NCI-H526 treated with DMSO at 0.1 percent for 48 hours (cell line): Measurements from ENCODE around the gene PRRT1B.

Experiments
- DNase-seq: peaks from one replicate; lab custom pipeline; 2025; lab: John Stamatoyannopoulos, UW

Gene PRRT1B

GRCh38 chr9:131580358-131580757, 35.0 kb downstream of the PRRT1B start:
- DNase-seq: no peak

GRCh38 chr9:131582056-131582455, 36.7 kb downstream of the PRRT1B start:
- DNase-seq: no peak

DNA sequence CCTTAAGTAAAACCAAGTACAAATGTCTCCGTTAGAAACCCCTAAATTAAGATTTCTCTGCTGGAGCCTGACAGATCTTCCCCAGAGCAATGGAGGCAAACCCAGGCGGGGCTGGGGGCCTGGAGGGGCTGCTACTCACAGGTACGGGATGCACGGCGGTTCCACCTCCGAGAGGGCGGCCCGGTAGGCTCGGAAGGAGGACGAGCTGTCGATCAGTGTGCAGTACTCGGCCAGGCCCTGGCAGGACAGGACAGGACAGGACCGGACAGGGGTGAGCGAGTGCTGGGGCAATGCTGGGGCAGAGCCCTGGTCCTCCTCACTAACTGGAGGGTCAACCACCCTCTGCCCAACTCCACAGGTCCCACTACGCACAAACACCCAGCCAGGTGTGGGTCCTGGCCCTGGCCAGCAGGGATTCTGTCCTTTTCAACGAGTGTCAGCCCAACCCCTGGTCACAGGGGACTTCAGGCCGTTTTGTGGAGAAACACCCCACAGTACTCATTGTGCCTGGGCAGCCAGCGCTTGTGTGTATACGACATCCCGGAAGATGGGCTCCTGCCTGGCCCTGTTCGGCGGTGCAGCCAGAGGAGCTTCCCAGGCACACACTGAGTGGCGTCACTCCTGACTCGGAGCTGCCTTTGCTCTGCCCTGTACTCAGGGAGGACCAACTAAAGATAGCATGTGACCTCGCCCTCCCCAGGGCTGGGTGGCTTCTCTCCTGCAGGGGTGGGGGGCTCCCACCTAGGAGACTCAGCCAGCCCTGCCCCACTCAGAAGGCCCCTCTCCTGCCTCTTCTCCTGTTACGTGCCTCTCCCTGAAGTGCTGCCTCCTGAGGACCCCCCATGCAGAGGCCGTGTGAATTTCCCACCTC, 37.4 kb downstream of the PRRT1B start:
- no peak for DNase-seq

DNA sequence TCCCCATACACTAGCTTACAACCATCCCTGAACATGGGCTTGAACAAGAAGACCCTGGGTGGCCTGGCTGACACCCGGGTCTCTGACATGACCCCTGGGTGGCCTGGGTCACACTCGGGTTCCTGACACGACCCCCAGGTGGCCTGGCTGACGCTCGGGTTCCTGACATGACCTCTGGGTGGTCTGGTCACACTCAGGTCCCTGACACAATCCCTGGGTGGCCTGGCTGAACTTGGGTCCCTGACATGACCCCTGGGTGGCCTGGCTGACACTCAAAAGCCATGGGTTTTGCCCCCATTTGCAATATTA, 38.0 kb downstream of the PRRT1B start:
- no peak for DNase-seq

GRCh38 chr9:131583836-131584555, 38.7 kb downstream of the PRRT1B start:
- DNase-seq: no peak

DNA sequence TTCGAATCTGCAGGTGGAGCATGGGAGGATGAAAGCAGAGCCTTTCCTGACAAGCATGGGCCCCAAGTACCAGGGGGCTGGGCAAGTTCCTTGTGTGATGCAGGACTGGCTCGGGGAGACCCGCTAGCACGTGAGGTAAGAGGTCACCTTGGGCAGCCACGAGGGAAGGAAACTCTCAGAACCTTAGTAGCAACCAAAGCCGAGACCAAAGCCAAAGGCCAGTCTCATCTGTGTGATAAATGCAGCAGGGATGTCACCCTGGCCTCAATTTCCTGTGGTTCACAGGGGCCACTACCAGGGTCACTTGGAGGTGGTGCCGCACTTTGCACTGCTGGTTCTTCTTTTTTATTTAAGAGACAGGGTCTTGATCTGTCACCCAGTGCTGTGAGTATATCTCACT, 39.5 kb downstream of the PRRT1B start:
- no peak for DNase-seq

DNA sequence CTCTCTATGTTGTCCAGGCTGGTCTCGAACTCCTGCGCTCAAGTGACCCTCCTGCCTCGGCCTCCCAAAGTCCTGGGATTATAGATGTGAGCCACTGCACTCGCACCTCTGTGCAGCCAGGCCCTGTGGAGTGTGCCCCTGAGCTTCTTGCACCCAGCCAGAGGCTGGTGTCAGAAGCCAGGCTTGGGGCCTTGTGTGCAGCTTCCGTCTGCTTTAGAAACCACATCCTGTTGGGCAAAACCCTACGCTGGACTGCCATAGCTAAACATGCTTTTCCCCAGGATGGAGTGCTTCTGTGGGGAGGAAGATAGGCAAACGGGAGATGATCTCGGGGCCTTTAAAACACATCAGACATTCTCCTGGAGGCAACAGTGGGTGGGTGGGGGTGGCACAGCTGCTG, 40.1 kb downstream of the PRRT1B start:
- no peak for DNase-seq

DNA sequence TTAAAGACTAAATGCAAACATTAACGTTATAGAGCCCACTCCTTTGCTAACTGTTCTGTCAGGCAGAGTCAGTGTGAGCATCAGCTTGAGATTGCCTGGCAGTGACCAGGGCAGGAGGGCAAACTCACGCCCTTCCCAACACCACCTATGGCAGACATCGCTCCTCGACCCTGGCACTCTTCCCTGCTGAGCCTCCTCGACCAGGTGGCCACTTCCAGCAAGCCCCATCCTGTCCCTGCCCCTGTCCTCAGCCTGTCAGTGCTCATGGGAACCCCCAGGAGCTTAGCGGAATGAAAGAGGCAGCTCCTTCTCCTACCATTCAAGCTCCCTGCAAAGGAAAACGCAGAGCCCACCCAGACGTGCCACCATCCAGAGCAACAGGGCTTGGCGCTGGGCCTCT, 42.0 kb downstream of the PRRT1B start:
- no peak for DNase-seq

DNA sequence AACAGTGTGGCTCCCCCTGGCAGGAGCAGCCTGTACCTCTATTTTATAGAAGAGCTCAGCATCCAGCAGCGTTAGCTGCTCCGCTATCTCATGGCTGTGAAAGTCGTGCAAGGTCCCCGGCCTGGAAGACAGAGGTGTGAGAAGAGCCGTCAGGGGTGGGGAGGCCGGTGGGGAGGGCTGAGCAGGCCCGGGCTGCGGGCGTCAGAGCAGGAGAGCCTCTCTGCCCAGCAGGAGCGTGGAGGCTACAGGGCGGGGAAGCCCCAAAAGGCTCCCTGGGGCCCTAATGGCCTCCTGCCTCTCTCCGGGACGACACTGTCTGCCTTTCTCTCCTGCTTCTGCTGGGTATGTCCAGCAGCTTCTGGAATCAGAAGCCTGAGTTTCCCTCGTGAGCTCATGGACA, 42.6 kb downstream of the PRRT1B start:
- no peak for DNase-seq

DNA sequence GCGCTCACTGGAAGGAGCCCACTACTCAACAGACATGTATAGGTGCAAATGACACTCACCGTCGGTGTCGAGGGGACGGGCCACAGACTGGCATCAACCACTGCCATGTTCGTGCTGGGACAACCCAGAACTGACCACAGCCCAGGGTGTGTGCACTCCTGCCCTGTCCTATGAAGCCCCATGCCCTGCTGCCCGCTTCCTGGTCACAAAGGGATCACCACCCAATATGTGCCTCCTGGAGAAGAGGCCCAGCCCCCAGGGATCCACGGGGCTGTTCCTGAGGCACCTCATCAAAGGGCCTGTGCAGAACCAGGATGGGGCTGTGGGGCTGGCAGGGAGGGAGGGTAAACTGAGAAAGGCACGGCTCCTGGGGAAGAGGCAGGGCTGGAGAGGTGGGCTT, 43.1 kb downstream of the PRRT1B start:
- DNase-seq: no peak

- no peak for DNase-seq
Observed at GRCh38 chr9:131589124-131589711, 43.9 kb downstream of the PRRT1B start.

GRCh38 chr9:131589993-131590392, 44.7 kb downstream of the PRRT1B start:
- no peak for DNase-seq

- no peak for DNase-seq
Observed at GRCh38 chr9:131590449-131590848, 45.1 kb downstream of the PRRT1B start.

DNA sequence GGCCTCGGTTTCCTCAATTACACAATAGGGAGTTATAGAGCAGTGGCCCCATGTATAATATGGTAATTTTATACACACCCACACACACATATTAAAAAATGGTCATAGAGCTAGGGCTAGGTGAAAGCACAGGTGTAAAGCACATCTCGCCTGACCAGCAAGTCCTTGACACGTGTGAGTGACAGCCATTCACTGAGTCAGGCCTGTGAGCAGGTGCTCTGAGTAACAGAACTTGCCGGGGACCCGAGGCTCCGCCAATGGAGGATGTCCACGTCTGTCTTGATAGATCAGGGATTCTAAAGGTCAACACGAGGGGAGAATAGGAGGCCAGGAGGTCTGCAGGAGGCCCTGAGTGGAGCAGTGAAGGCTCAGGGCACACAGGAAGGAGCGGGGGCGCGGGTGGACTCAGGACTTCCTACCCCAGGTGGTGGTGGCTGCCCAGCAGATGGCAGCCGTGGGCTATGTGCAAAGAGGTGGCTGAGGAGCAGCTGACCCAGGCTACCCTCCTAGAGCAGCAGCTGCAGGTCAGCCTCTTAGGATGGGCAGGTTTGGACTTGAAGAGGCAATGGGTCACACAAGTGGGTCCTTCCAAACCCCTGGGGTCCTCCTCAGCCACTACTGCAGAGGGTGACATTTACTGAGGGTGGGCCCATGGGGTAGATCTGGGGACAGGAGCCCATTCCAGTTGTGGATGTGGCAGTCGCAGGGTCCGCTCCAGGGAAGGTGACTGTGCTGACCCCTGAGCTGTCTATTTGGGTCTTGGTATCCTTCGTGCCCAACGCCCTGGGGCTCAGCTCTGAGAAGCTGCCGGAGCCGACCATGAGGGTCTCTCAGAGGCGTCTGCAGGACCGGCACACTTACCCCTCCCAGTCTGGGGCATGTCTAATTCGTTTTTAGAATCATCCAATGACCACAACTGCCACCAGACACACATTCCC, 45.9 kb downstream of the PRRT1B start:
- peak; percentile 11 for DNase-seq

GRCh38 chr9:131591845-131592208, 46.5 kb downstream of the PRRT1B start:
- no peak for DNase-seq

DNA sequence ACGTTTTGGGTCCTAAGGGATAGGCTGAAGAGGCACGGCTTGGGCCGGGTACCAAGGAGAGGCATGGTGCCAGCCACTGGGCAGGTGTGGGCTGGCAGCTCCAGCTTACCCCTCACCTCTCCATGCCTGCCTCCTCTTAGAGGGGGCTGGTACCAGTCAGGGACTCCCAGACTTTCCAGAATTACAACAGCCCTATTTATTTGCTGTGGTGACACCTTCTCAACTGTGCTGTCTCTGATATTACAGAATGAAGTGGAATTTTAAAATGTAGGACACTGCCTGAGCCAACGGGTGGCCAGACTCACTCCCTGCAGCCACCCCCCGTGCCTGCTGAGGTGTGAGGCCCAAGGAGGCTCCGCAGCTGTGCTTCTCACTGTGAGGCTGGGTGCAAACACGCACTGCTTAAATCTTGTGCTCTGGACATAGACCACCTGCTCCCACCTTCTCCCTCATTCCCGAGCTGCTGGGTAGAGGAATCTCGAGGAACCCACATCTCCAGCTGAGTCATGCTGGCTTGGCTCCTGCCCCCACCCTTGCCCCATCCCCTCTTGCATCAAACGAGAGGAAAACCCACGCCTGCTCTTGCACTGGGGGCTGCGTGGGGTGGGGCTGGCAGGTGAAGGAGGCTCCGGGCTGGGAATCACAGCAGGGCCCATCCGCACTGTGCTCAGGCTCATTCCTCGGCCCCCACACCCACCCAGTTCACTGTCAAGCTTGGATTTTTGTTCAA, 47.9 kb downstream of the PRRT1B start:
- DNase-seq: no peak

GRCh38 chr9:131593936-131594665, 48.8 kb downstream of the PRRT1B start:
- DNase-seq: no peak

DNA sequence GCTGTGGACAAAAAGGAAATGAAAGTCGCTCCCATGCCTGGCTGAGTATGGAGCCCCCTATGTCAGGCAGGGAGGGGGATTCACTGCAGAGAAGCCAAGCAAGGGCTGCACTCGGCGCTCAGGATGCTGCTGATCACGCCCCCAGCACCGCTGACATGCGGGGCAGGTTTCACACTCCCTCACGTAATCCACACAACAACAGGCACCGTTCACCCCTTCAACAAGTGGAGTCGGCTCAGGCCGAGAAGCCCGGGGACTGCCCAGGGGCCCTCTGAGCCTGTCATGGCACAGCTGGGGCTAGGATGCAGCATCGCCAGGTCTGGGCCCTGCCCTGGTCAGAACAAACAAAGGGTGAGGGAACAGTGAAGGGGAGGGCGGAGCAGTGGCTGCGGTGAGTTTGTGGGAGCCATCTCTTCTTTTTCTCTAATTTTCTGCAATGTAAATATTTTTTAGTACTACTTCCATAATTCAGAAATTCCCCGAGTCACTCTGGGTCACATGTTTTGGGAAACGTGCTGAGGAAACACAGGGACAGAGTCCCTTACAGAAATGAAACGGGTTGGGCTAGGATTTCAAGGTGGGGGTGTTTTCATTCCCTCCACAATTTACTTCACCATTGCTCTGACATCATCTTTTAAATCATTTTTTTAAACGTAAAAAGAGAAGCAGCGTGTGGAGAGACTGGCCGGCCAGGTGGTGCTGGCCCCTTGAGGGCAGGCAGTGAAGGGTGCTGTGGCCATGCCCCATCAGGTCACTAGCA, 49.8 kb downstream of the PRRT1B start:
- no peak for DNase-seq

GRCh38 chr9:131595696-131596429, 50.5 kb downstream of the PRRT1B start:
- no peak for DNase-seq

DNA sequence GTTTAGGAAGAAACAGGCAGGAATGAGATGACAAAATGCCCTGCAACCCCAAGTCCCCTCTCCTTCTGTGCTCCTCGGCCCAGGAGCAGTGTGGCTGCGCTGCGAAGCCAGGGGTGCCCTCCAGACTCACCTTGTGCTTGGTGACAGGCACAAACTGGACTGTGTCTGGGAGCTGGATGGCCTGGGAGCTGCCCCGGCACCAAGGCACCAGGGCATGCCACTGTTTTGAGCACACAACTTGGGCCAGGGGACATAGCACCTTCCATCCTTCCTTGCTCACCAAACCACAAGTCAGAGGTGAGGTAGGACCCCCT, 51.1 kb downstream of the PRRT1B start:
- DNase-seq: no peak
